Keratinocyte (primary cell): ENCODE data around the gene POLD1. TPM values are rescaled to one million over a fixed set of nuclear protein-coding genes. Genes with fewer than 3 reads are reported as not detected.

Experiments used
- DNase-seq: peaks from one replicate; pipeline ENCODE4 v3.0.0-alpha.2; 2011; ENCODE audit warnings: low read depth, missing footprints, low spot score
- FAIRE-seq: peaks from 2 replicates; lab custom pipeline; 2011; peaks lifted over from hg19 to GRCh38; lab: Jason Lieb, UNC
- H2AFZ ChIP-seq: 2 replicates; pipeline ENCODE4 v1.6.0; 2012; ENCODE audit warnings: low read length, control low read depth, inconsistent platforms; ENCODE audit not compliant: control insufficient read depth
- H3K27ac ChIP-seq: 2 replicates; pipeline ENCODE4 v1.5.1; 2011; ENCODE audit warnings: low read length; ENCODE audit not compliant: control insufficient read depth, insufficient read depth
- H3K27me3 ChIP-seq: 3 replicates; pipeline ENCODE4 v1.6.0; 2011; ENCODE audit warnings: low read length; ENCODE audit not compliant: control insufficient read depth, insufficient read depth; ENCODE audit errors: extremely low read depth
- H3K36me3 ChIP-seq, 2 experiments: 2 replicates in 1 of 2; 3 replicates in 1 of 2; pipeline ENCODE4 v1.5.1; 2011; ENCODE audit warnings: low read length in 2 of 2, mild to moderate bottlenecking in 1 of 2; ENCODE audit not compliant: control insufficient read depth in 2 of 2, insufficient read depth in 2 of 2; ENCODE audit errors: extremely low read depth in 1 of 2
- H3K4me1 ChIP-seq: 3 replicates; pipeline ENCODE4 v1.5.1; 2011; ENCODE audit warnings: low read length; ENCODE audit not compliant: control insufficient read depth, insufficient read depth; ENCODE audit errors: extremely low read depth
- H3K4me2 ChIP-seq: 3 replicates; pipeline ENCODE4 v1.6.0; 2011; ENCODE audit warnings: low read depth, low read length; ENCODE audit not compliant: control insufficient read depth, insufficient read depth; ENCODE audit errors: extremely low read depth
- H3K4me3 ChIP-seq, 3 experiments: fragments of 200-600 bp in 1 of 3; sonication (generic) in 1 of 3; 2 replicates in 2 of 3; 3 replicates in 1 of 3; pipeline ENCODE4 v1.5.1; 2011 to 2016; ENCODE audit warnings: low read length in 3 of 3, mild to moderate bottlenecking in 3 of 3, control low read depth in 2 of 3, inconsistent platforms in 1 of 3, low read depth in 1 of 3, mixed read lengths in 1 of 3, mixed run types in 1 of 3, moderate library complexity in 1 of 3; ENCODE audit not compliant: control insufficient read depth in 2 of 3, insufficient read depth in 2 of 3; ENCODE audit errors: extremely low read depth in 1 of 3
- H3K79me2 ChIP-seq: 2 replicates; pipeline ENCODE4 v1.6.0; 2012; ENCODE audit warnings: low read length; ENCODE audit not compliant: control insufficient read depth, insufficient read depth
- H3K9ac ChIP-seq: 3 replicates; pipeline ENCODE4 v1.6.0; 2011; ENCODE audit warnings: low read length; ENCODE audit not compliant: control insufficient read depth, insufficient read depth; ENCODE audit errors: extremely low read depth
- H3K9me1 ChIP-seq: 3 replicates; pipeline ENCODE4 v1.6.0; 2011; ENCODE audit warnings: low read length; ENCODE audit not compliant: control insufficient read depth, insufficient read depth; ENCODE audit errors: extremely low read depth
- H3K9me3 ChIP-seq: 2 replicates; pipeline ENCODE4 v1.5.1; 2012; ENCODE audit warnings: low read depth, low read length; ENCODE audit not compliant: control insufficient read depth
- H4K20me1 ChIP-seq: 3 replicates; pipeline ENCODE4 v1.6.0; 2011; ENCODE audit warnings: low read length; ENCODE audit not compliant: control insufficient read depth, insufficient read depth; ENCODE audit errors: extremely low read depth
- CTCF ChIP-seq, 3 experiments: IDR thresholded peaks in 1 of 3; conservative IDR thresholded peaks in 1 of 3; optimal IDR thresholded peaks in 1 of 3; 2 replicates in 2 of 3; 3 replicates in 1 of 3; pipeline versions ENCODE3 to v1.5.1; 2011; ENCODE audit warnings: low read length in 3 of 3, mild to moderate bottlenecking in 3 of 3, moderate library complexity in 2 of 3, control low read depth in 1 of 3, inconsistent platforms in 1 of 3; ENCODE audit not compliant: insufficient read depth in 2 of 3; ENCODE audit errors: extremely low read depth in 1 of 3
- EZH2 ChIP-seq: IDR thresholded peaks from one replicate; pipeline ENCODE4 v1.6.1; 2012; ENCODE audit warnings: inconsistent platforms, mild to moderate bottlenecking, low read length, moderate library complexity
- dilution Hi-C: fragments of 300-500 bp; cut with MboI; formaldehyde crosslinking; loops from one replicate; pipeline ENCODE4 v1.7.0; 2020; ENCODE audit warnings: low sequenced_read_pairs; ENCODE audit not compliant: extremely low pct_ligation_motif_present
- polyA plus RNA-seq, 5 experiments: library from polyadenylated mRNA; depleted of rRNA in 3 of 5; stranded (reverse) in 3 of 5; stranded (forward) in 1 of 5; unstranded in 1 of 5; fragments of >200 nt; gene quantifications; 1 replicate in 1 of 5; 2 replicates in 3 of 5; 3 replicates in 1 of 5; pipeline versions ENCODE4 v1.2.1 to v1.2.3, GENCODE V29; 2011 to 2012; ENCODE audit warnings: missing spikeins in 2 of 5, low read depth in 1 of 5, low replicate concordance in 1 of 5

POLD1 gene
- polyA plus RNA-seq, 1 donor (not counting 4 experiments of a cell fraction or from before 2014, with no cell fraction given): 8.7 TPM

GRCh38 chr19:50380137-50380536, 4.0 kb upstream of the POLD1 start:
- FAIRE-seq (no peak), DNase-seq (no peak)
- no peak overlapping the region for H3K9ac ChIP-seq
- H3K9me3 ChIP-seq: no peaks in the 10 kb centered on the region
- H3K27me3 ChIP-seq: no peaks in the 10 kb centered on the region
- no peak overlapping the region for H3K27ac ChIP-seq
- no peak overlapping the region for H3K4me3 ChIP-seq
- H3K4me1 ChIP-seq: peaks cover 10% of the 10 kb centered on the region
- peaks cover 2% of the 10 kb centered on the region for H3K9me1 ChIP-seq
- no peaks in the 10 kb centered on the region for H4K20me1 ChIP-seq
- dilution Hi-C loops: no loop called here
- H3K36me3 ChIP-seq: peaks cover 16 to 29% of the 10 kb centered on the region in 2 experiments
- no peak overlapping the region for H3K4me2 ChIP-seq
- H3K79me2 ChIP-seq: peaks cover 6% of the 10 kb centered on the region
- no peak overlapping the region for H2AFZ ChIP-seq
- TF ChIP-seq CTCF (optimal IDR thresholded peaks at IDR 0.05 in 1 of 3, IDR thresholded peaks at IDR 0.05 in 1 of 3, conservative IDR thresholded peaks at IDR 0.05 in 1 of 3; ENCODE audit: extremely low read depth in 1 of 3, insufficient read depth in 2 of 3, low read length in 3 of 3) (no peak), EZH2 (no peak)

- H3K9ac ChIP-seq: no peak overlapping the region
- no peak overlapping the region for H3K4me3 ChIP-seq
- FAIRE-seq (no peak), DNase-seq (no peak)
- no peak overlapping the region for H3K27ac ChIP-seq
- peaks cover 2% of the 10 kb centered on the region for H3K9me1 ChIP-seq
- TF ChIP-seq CTCF (optimal IDR thresholded peaks at IDR 0.05 in 1 of 3, IDR thresholded peaks at IDR 0.05 in 1 of 3, conservative IDR thresholded peaks at IDR 0.05 in 1 of 3; ENCODE audit: extremely low read depth in 1 of 3, insufficient read depth in 2 of 3, low read length in 3 of 3): no peak
- no peak for TF ChIP-seq EZH2
- no peak overlapping the region for H2AFZ ChIP-seq
- H3K4me2 ChIP-seq: no peak overlapping the region
- H3K79me2 ChIP-seq: peaks cover 13% of the 10 kb centered on the region
- H3K36me3 ChIP-seq: peaks cover 16 to 29% of the 10 kb centered on the region in 2 experiments
- H4K20me1 ChIP-seq: no peaks in the 10 kb centered on the region
- H3K27me3 ChIP-seq: no peaks in the 10 kb centered on the region
- H3K4me1 ChIP-seq: peaks cover 16% of the 10 kb centered on the region
- no peaks in the 10 kb centered on the region for H3K9me3 ChIP-seq
- dilution Hi-C loops: no loop called here
These were observed 3.4 kb upstream of the POLD1 start for GRCh38 chr19:50380751-50381151.
